ENCODE measurements around the gene ERBB2. TPM values are rescaled to one million over a fixed set of nuclear protein-coding genes. Genes with fewer than 3 reads are reported as not detected.

ERBB2 gene
- total and polyA plus RNA-seq, 9 of the 15 experiments (the other 6 are each of a cell fraction or from before 2014, with no cell fraction given), result 0.74 to 5.6 (median 3.3) TPM

GRCh38 chr17:39650121-39650579, 49.7 kb upstream of the ERBB2 start (continued):
- TF ChIP-seq ZBTB5 (IDR thresholded peaks at IDR 0.05), result no peak
- no peak for TF ChIP-seq CHD1 (IDR thresholded peaks at IDR 0.05; ENCODE audit: low read length)
- TF ChIP-seq JUND (IDR thresholded peaks at IDR 0.05; ENCODE audit: borderline replicate concordance, low read depth, low read length), result peak; percentile 92
- TF ChIP-seq JUND (tag; IDR thresholded peaks at IDR 0.05; ENCODE audit: borderline replicate concordance, low read depth, low read length), result peak; percentile 97
- TF ChIP-seq TCF3 (CRISPR knock-in tag; IDR thresholded peaks at IDR 0.05), result peak; percentile 56; the same call in 1 of the 2 replicates
- TF ChIP-seq CREM (IDR thresholded peaks at IDR 0.05; ENCODE audit: low read depth), result peak; percentile 78
- peak in 1 of 2 experiments; percentile 83; a peak in 2 of 4 replicates for TF ChIP-seq RCOR1 (IDR thresholded peaks at IDR 0.05; ENCODE audit: borderline replicate concordance in 1 of 2, low read depth in 2 of 2, low read length in 2 of 2)
- peak; percentile 92 for TF ChIP-seq ZNF316 (IDR thresholded peaks at IDR 0.05)
- TF ChIP-seq ZNF24 (IDR thresholded peaks at IDR 0.05), result no peak
- TF ChIP-seq CTBP1 (IDR thresholded peaks at IDR 0.05; ENCODE audit: borderline replicate concordance), result peak; percentile 93
- TF ChIP-seq FOXK2 (conservative IDR thresholded peaks at IDR 0.05 in 1 of 2, IDR thresholded peaks at IDR 0.05 in 1 of 2; ENCODE audit: low read depth in 2 of 2), result peak; percentile 89 to 91
- TF ChIP-seq HMG20A (CRISPR knock-in tag; conservative IDR thresholded peaks at IDR 0.05), result no peak
- peak in 1 of 3 experiments; percentile 87; a peak in 2 of 6 replicates for TF ChIP-seq ZBTB11 (CRISPR knock-in tag; IDR thresholded peaks at IDR 0.05)
- TF ChIP-seq GABPA (tag; conservative IDR thresholded peaks at IDR 0.05; ENCODE audit: low read depth), result peak; percentile 20; the same call in 1 of the 2 replicates
- peak; percentile 7 for TF ChIP-seq FOS (IDR thresholded peaks at IDR 0.05; ENCODE audit: extremely low read depth, insufficient read length)
- TF ChIP-seq LARP7 (IDR thresholded peaks at IDR 0.05), result no peak
- peak; percentile 91 for TF ChIP-seq ZNF583 (CRISPR knock-in tag; IDR thresholded peaks at IDR 0.05)
- TF ChIP-seq STAT5B (CRISPR knock-in tag; IDR thresholded peaks at IDR 0.05), result no peak
- TF ChIP-seq ZMIZ1 (IDR thresholded peaks at IDR 0.05; ENCODE audit: low read depth in 2 of 2, low read length in 2 of 2), result no peak
- TF ChIP-seq XRCC3 (IDR thresholded peaks at IDR 0.05), result no peak
- no peak for TF ChIP-seq PHB2 (IDR thresholded peaks at IDR 0.05; ENCODE audit: low read depth)
